ENCODE measurements around the gene PAPPA.

- TF ChIP-seq, protein P1, sequence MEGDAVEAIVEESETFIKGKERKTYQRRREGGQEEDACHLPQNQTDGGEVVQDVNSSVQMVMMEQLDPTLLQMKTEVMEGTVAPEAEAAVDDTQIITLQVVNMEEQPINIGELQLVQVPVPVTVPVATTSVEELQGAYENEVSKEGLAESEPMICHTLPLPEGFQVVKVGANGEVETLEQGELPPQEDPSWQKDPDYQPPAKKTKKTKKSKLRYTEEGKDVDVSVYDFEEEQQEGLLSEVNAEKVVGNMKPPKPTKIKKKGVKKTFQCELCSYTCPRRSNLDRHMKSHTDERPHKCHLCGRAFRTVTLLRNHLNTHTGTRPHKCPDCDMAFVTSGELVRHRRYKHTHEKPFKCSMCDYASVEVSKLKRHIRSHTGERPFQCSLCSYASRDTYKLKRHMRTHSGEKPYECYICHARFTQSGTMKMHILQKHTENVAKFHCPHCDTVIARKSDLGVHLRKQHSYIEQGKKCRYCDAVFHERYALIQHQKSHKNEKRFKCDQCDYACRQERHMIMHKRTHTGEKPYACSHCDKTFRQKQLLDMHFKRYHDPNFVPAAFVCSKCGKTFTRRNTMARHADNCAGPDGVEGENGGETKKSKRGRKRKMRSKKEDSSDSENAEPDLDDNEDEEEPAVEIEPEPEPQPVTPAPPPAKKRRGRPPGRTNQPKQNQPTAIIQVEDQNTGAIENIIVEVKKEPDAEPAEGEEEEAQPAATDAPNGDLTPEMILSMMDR (IDR thresholded peaks at IDR 0.05; ENCODE audit: low read depth, low read length), result no peak
- TF ChIP-seq MAX (IDR thresholded peaks at IDR 0.05; ENCODE audit: low read depth, low read length), result no peak
- TF ChIP-seq POLR2A (IDR thresholded peaks at IDR 0.05; ENCODE audit: extremely low read depth, insufficient read length), result no peak
- no peak for TF ChIP-seq MYC (IDR thresholded peaks at IDR 0.05; ENCODE audit: low read depth, low read length)
Measured at GRCh38 chr9:116133163-116133562, 20.4 kb upstream of the PAPPA start.
